Measurements from ENCODE around the gene ABHD14A.

ABHD14A gene

GRCh38 chr3:52020796-52021195, 45.9 kb downstream of the ABHD14A start:
- DNase-seq, result no peak

- DNase-seq, result no peak
Measured at GRCh38 chr3:52021489-52022268, 46.8 kb downstream of the ABHD14A start.

- DNase-seq, result no peak
Measured at GRCh38 chr3:52022323-52023100, 47.6 kb downstream of the ABHD14A start.

GRCh38 chr3:52023101-52023770, 48.4 kb downstream of the ABHD14A start:
- DNase-seq, result no peak

GRCh38 chr3:52023860-52024764, 49.2 kb downstream of the ABHD14A start:
- DNase-seq, result no peak

- no peak for DNase-seq
Measured at GRCh38 chr3:52024765-52025452, 50.0 kb downstream of the ABHD14A start.

GRCh38 chr3:52025453-52025852, 50.6 kb downstream of the ABHD14A start:
- no peak for DNase-seq

- no peak for DNase-seq
Measured at GRCh38 chr3:52026041-52026440, 51.2 kb downstream of the ABHD14A start.

- DNase-seq, result no peak
Measured at GRCh38 chr3:52028572-52028971, 53.7 kb downstream of the ABHD14A start.

- no peak for DNase-seq
Measured at GRCh38 chr3:52029053-52029452, 54.2 kb downstream of the ABHD14A start.

GRCh38 chr3:52029535-52029934, 54.7 kb downstream of the ABHD14A start:
- no peak for DNase-seq

Data from suppressor macrophage (primary cell).